B cell (primary cell): ENCODE results near the gene SLC9A9. TPM values are rescaled to one million over a fixed set of nuclear protein-coding genes. Genes with fewer than 3 reads are reported as not detected.

Experiments used
- ATAC-seq: fragments of 200-7000 bp; cut with Tn5 transposase; one replicate; pipeline ENCODE4 v1.10.0; 2021; ENCODE audit warnings: low read depth, mild to moderate bottlenecking, moderate number of reproducible peaks, moderate library complexity
- CTCF ChIA-PET: fragments of 350-600 bp; sonication (Branson Sonifier 250); formaldehyde crosslinking; loops from one replicate; lab custom pipeline; 2021; ENCODE audit warnings: antibody characterized with exemption, inconsistent platforms; lab: Charles Lee
- POLR2A ChIA-PET: fragments of 350-600 bp; sonication (Branson Sonifier 250); formaldehyde crosslinking; loops from one replicate; lab custom pipeline; 2021; ENCODE audit warnings: antibody characterized with exemption; lab: Charles Lee
- DNase-seq: peaks from one replicate; pipeline ENCODE4 v3.0.0; 2013
- H2AFZ ChIP-seq: 2 replicates; pipeline ENCODE4 v1.6.1; 2012; ENCODE audit warnings: mild to moderate bottlenecking, low read depth, low read length; ENCODE audit not compliant: insufficient read depth, poor library complexity, severe bottlenecking
- H3K27ac ChIP-seq, 2 donors: 1 replicate in 1 of 2; 2 replicates in 1 of 2; pipeline ENCODE4 v1.5.1; 2012 to 2013; ENCODE audit warnings: low read length in 2 of 2, mild to moderate bottlenecking in 2 of 2, moderate library complexity in 1 of 2
- H3K27me3 ChIP-seq, 4 experiments: fragments of 200-600 bp in 1 of 4; sonication (generic) in 1 of 4; replicated peaks in 1 of 4; 1 replicate in 2 of 4; 2 replicates in 2 of 4; pipeline versions ENCODE4 v1.6.1 to v1.7.0; 2013 to 2016; ENCODE audit warnings: low read length in 3 of 4, mild to moderate bottlenecking in 2 of 4, mixed read lengths in 1 of 4, moderate library complexity in 1 of 4; ENCODE audit not compliant: insufficient read depth in 4 of 4, control insufficient read depth in 3 of 4; ENCODE audit errors: control extremely low read depth in 1 of 4
- H3K36me3 ChIP-seq, 2 experiments: replicated peaks in 1 of 2; 1 replicate in 1 of 2; 2 replicates in 1 of 2; pipeline versions ENCODE4 v1.6.1 to v1.7.1; 2013; ENCODE audit warnings: low read length in 1 of 2; ENCODE audit not compliant: insufficient read depth in 2 of 2, control insufficient read depth in 1 of 2; ENCODE audit errors: control extremely low read depth in 1 of 2, extremely low read depth in 1 of 2
- H3K4me1 ChIP-seq, 2 donors: fragments of 200-600 bp in 1 of 2; sonication (generic) in 1 of 2; 1 replicate in 1 of 2; 2 replicates in 1 of 2; pipeline versions ENCODE4 v1.5.1 to v1.6.1; 2013 to 2017; ENCODE audit warnings: low read length in 2 of 2; ENCODE audit not compliant: control insufficient read depth in 2 of 2, insufficient read depth in 2 of 2
- H3K4me2 ChIP-seq: replicated peaks from 2 replicates; pipeline ENCODE3; 2012; ENCODE audit warnings: mild to moderate bottlenecking, low read depth, low read length; ENCODE audit not compliant: poor library complexity, severe bottlenecking
- H3K4me3 ChIP-seq, 5 experiments: fragments of 200-600 bp in 1 of 5; sonication (generic) in 1 of 5; 1 replicate in 3 of 5; 2 replicates in 2 of 5; pipeline versions ENCODE4 v1.5.1 to v1.7.0; 2011 to 2016; ENCODE audit warnings: low read length in 4 of 5, mild to moderate bottlenecking in 4 of 5, low read depth in 2 of 5, control low read depth in 1 of 5, moderate library complexity in 1 of 5; ENCODE audit not compliant: insufficient read depth in 1 of 5; ENCODE audit errors: control extremely low read depth in 1 of 5, extremely low read depth in 1 of 5
- H3K79me2 ChIP-seq: fragments of 200-600 bp; sonication (generic); one replicate; pipeline ENCODE4 v1.6.0; 2016; ENCODE audit warnings: low read length; ENCODE audit not compliant: control insufficient read depth, insufficient read depth
- H3K9ac ChIP-seq: fragments of 200-600 bp; sonication (generic); 2 replicates; pipeline ENCODE4 v1.6.1; 2017; ENCODE audit warnings: mild to moderate bottlenecking, low read length, moderate library complexity
- H3K9me3 ChIP-seq, 3 donors: one replicate each; pipeline versions ENCODE4 v1.6.1 to v1.7.1; 2013; ENCODE audit warnings: low read length in 2 of 3; ENCODE audit not compliant: control insufficient read depth in 2 of 3, insufficient read depth in 1 of 3; ENCODE audit errors: control extremely low read depth in 1 of 3
- H4K20me1 ChIP-seq: 2 replicates; pipeline ENCODE4 v1.6.0; 2012; ENCODE audit warnings: mild to moderate bottlenecking, low read length; ENCODE audit not compliant: insufficient read depth, control insufficient read depth, poor library complexity, severe bottlenecking
- H3K27ac Mint-ChIP-seq: one replicate; pipeline ENCODE4 v1.8.0; 2021; ENCODE audit warnings: mixed read lengths
- H3K27me3 Mint-ChIP-seq: one replicate; pipeline ENCODE4 v1.8.0; 2021; ENCODE audit warnings: mixed read lengths
- H3K4me1 Mint-ChIP-seq: one replicate; pipeline ENCODE4 v1.8.0; 2021; ENCODE audit warnings: mixed read lengths
- H3K4me3 Mint-ChIP-seq: one replicate; pipeline ENCODE4 v1.8.0; 2021; ENCODE audit warnings: mixed read lengths
- H3K9me3 Mint-ChIP-seq: one replicate; pipeline ENCODE4 v1.8.0; 2022; ENCODE audit warnings: mixed read lengths; ENCODE audit not compliant: insufficient read depth
- EZH2 ChIP-seq: IDR thresholded peaks from 2 replicates; pipeline ENCODE4 v1.6.1; 2012; ENCODE audit warnings: borderline replicate concordance, low read depth, mild to moderate bottlenecking, moderate library complexity, low read length; ENCODE audit not compliant: insufficient read depth, poor library complexity, severe bottlenecking
- WGBS: methylation state at CpG from one replicate; pipeline ENCODE4 v1.1.5; 2013; ENCODE audit warnings: missing lambda C conversion rate; ENCODE audit not compliant: insufficient coverage; 5-methylcytosine and 5-hydroxymethylcytosine counted together
- intact Hi-C: fragments of 100-400 bp; cut with micrococcal nuclease; formaldehyde crosslinking; loops from one replicate; pipeline ENCODE4 v1.10.0; 2022
- polyA plus RNA-seq: library from polyadenylated mRNA; depleted of rRNA; stranded (reverse); fragments of >200 nt; gene quantifications from 2 replicates; pipeline ENCODE4 v1.2.3, GENCODE V29; 2012
- total RNA-seq, 2 donors: library from RNA; stranded (reverse); fragments of 120-200 nt in 1 of 2; gene quantifications; 1 replicate in 1 of 2; 2 replicates in 1 of 2; pipeline versions ENCODE4 v1.2.3 to v1.2.4, GENCODE V29; 2013 to 2022
- TF ChIP-seq, protein P1 (sequence below): fragments of 200-600 bp; IDR thresholded peaks from one replicate; pipeline ENCODE4 v1.8.0; 2022; ENCODE audit warnings: antibody characterized with exemption, mild to moderate bottlenecking

Gene SLC9A9
- total and polyA plus RNA-seq, 2 donors (not counting 1 experiment from before 2014, with no cell fraction given), result 7.7 to 17.3 TPM

DNA sequence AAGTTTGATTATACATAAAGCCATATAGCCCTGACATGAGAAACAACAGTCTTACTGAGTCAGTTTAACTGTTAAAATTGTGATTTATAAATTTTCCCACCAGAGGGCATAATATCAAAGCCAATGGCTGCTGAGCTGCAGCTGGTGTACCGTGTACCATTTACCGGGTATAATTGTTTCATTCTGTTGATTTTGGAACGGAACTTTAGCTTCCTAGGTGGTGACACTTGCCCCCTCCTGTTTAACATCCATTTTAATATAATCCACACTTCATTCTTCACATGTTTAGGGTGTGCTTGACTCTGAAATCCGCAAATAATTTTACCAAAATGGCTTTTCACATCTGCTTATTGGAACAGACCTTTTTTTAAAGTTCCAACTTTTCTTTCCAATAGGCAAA, 72.8 kb downstream of the SLC9A9 start:
- Histone ChIP-seq H3K79me2 (no peaks in the 10 kb centered on the region), H3K4me2 (peak overlapping the region; percentile 41), H3K4me3 (no peak overlapping the region), H4K20me1 (no peaks in the 10 kb centered on the region), H3K4me1 (peaks cover 0 to 5% of the 10 kb centered on the region in 2 donors), H3K9ac (no peak overlapping the region), H3K27me3 (no peaks in the 10 kb centered on the region), H3K9me3 (no peaks in the 10 kb centered on the region), H2AFZ (no peak overlapping the region), H3K27ac (no peak overlapping the region), H3K36me3 (no peaks in the 10 kb centered on the region)
- Mint-ChIP-seq H3K4me1 (peaks cover 4% of the 10 kb centered on the region), H3K9me3 (no peaks in the 10 kb centered on the region), H3K27ac (no peak overlapping the region), H3K27me3 (no peaks in the 10 kb centered on the region), H3K4me3 (no peak overlapping the region)
- CTCF ChIA-PET, result interaction anchor here (0.6 to 3.0 kb wide), 9 partner anchors 9 to 178 kb away, joined by 3 to 7 read pairs (median 3); partner anchors contain the start of gene SLC9A9
- peak; percentile 47 for DNase-seq
- no peak for TF ChIP-seq EZH2
- TF ChIP-seq, protein P1, sequence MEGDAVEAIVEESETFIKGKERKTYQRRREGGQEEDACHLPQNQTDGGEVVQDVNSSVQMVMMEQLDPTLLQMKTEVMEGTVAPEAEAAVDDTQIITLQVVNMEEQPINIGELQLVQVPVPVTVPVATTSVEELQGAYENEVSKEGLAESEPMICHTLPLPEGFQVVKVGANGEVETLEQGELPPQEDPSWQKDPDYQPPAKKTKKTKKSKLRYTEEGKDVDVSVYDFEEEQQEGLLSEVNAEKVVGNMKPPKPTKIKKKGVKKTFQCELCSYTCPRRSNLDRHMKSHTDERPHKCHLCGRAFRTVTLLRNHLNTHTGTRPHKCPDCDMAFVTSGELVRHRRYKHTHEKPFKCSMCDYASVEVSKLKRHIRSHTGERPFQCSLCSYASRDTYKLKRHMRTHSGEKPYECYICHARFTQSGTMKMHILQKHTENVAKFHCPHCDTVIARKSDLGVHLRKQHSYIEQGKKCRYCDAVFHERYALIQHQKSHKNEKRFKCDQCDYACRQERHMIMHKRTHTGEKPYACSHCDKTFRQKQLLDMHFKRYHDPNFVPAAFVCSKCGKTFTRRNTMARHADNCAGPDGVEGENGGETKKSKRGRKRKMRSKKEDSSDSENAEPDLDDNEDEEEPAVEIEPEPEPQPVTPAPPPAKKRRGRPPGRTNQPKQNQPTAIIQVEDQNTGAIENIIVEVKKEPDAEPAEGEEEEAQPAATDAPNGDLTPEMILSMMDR, result peak; percentile 71
- ATAC-seq, result peak; percentile 72
- WGBS, result 100% methylated on average over 1 of the region's 4 CpGs
- intact Hi-C loops, result loop anchor here (1.0 to 10.0 kb wide), 3 partner anchors 73 to 999 kb away; partner anchors contain the start of gene SLC9A9
- POLR2A ChIA-PET, result no interaction called here

DNA sequence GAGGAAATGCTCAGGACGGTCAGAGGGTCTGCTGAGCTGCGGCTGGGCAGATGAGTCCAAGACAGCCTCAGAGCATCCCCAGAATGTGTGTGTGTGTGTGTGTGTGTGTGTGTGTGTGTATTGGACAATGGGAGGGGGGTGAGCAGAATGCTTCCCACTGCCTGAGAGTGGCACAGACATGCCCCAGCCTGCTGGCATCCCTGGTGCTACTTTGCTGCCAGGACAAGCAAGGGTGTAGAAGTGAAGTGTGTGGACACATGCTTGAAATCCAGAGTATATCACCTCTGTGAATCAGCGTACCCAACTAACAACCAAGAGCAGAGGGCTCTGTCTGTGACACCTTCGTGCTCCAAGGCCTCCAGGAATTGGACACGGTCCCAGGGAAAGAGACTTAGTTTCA, 76.3 kb downstream of the SLC9A9 start:
- no peak overlapping the region for H2AFZ ChIP-seq
- ChIA-PET POLR2A (no interaction called here), CTCF (no interaction called here)
- no peaks in the 10 kb centered on the region for H3K9me3 ChIP-seq
- intact Hi-C loops, result loop anchor here (10.0 kb wide), 1 partner anchor 1003 kb away; no protein-coding TSS in a partner anchor
- no peak overlapping the region for H3K9ac ChIP-seq
- DNase-seq (no peak), ATAC-seq (no peak)
- peaks cover 8% of the 10 kb centered on the region for H3K4me1 Mint-ChIP-seq
- no peaks in the 10 kb centered on the region for H3K36me3 ChIP-seq
- no peaks in the 10 kb centered on the region for H3K9me3 Mint-ChIP-seq
- no peak overlapping the region for H3K4me3 ChIP-seq
- H3K27me3 ChIP-seq, result no peaks in the 10 kb centered on the region
- TF ChIP-seq, protein P1, result no peak
- no peak for TF ChIP-seq EZH2
- H3K4me3 Mint-ChIP-seq, result no peak overlapping the region
- H3K27ac Mint-ChIP-seq, result no peak overlapping the region
- H3K27ac ChIP-seq, result no peak overlapping the region
- peaks cover 0 to 8% of the 10 kb centered on the region in 2 donors for H3K4me1 ChIP-seq
- no peak overlapping the region for H3K4me2 ChIP-seq
- 100% methylated on average over 2 of the region's 5 CpGs for WGBS
- no peaks in the 10 kb centered on the region for H3K27me3 Mint-ChIP-seq
- no peaks in the 10 kb centered on the region for H4K20me1 ChIP-seq
- no peaks in the 10 kb centered on the region for H3K79me2 ChIP-seq
